GM18508 (cell line): ENCODE results near the gene INTS1.

Experiments
- ATAC-seq: cut with Tn5 transposase; IDR thresholded peaks from one replicate; pipeline ENCODE4 v1.9.1; 2021; ENCODE audit warnings: moderate number of reproducible peaks; ENCODE audit not compliant: insufficient read depth, unreplicated experiment

INTS1 gene

DNA sequence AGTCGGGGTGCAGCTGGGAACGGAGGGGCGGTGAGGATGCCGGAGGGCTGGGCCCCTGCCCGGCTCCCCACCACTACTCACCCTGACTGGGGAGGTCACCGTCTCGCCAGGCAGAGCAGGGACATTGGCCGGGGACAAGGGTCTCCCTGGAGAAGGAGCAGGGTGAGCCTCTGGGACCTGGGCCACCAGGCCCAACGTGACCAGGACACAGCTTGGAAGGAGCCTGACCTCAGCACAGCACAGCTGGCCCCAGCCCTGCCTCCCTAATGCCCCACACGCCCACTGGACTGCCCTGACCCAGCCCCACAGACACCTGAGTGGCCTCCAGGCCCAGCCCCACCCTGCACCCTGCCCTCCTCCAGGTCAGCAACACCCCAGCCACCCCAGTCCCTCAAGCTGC, 66.0 kb downstream of the INTS1 start:
- no peak for ATAC-seq

DNA sequence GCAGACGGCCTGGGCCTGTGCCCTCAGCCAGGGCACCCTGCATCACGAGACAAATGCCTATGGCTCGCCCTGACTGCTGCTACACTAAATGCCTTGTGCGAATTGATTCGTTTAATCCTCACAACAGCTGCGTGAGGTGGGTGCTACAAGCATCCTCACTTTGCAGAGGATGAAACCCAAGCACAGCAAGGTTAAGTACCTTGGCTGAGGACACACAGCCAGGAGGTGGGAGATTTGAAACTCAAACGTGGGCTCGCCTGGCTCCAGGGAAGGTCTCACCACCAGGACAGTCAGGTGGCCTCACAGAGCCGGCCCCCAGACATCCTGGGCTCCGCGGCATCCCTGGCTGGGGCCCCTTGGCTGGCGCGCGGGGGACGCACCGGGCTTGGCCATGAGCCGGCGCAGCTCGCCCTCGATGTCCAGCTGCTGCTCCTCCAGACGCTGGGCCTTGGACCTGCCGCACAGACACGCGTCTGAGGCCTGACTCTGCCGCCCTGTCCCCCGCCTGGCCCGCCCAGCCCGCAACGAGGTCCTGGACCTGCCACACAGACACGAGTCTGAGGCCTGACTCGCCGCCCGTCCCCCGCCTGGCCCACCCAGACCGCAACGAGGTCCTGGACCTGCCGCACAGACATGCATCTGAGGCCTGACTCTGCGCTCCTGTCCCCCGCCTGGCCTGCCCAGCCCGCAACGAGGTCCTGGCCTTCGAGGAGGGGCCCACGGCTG, 66.9 kb downstream of the INTS1 start:
- ATAC-seq, result no peak

DNA sequence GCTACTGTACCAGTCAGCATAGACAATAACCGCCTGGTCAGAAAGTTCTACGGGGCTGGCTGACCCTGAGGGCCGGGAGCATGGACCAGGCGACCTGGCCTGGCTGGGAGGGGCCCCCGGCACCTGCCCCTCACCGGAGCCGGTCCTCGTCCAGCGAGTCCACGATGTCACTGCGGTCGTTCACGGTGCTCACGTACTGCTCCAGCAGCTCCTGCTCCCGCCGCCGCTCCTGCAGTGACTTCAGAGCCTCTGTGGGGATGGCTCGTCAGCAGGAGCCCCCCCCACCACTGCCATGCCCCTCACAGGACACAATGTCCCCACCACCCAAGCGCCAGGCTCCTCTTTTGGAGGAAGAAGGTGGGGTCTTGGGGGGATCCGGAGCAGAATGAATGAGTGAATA, 67.6 kb downstream of the INTS1 start:
- no peak for ATAC-seq

DNA sequence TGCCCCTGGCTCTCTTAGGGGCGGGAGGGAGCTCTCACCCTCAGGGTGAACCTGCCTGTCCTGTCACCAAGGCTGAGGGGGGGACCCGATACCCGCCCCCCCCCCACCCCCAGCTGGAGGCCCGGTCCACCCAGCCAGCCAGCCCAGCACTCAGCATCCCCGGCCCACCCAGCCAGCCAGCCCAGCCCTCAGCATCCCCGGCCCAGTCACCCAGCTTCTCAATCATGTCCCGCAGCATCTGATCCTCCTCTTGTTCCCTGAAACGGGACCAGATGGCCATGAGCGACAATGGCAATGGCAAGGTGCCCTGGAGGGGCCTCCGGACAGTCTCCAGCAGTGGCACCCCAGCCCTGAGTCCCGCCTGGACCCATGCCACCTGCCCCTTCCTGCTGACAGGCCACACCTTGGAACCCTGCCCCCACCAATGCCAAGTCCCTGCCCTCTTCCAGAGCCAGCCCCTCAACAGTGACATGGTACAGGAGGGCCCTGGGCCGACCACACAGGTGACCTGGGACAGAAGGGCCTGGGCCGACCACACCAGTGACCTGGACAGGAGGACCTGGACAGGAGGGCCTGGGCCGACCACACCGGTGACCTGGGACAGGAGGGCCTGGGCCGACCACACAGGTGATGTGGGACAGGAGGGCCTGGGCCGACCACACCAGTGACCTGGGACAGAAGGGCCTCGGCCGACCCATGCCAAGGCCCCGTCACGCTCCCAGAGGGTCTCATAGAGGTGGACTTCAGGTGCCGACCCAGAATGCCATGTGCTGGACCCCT, 69.1 kb downstream of the INTS1 start:
- ATAC-seq, result no peak

DNA sequence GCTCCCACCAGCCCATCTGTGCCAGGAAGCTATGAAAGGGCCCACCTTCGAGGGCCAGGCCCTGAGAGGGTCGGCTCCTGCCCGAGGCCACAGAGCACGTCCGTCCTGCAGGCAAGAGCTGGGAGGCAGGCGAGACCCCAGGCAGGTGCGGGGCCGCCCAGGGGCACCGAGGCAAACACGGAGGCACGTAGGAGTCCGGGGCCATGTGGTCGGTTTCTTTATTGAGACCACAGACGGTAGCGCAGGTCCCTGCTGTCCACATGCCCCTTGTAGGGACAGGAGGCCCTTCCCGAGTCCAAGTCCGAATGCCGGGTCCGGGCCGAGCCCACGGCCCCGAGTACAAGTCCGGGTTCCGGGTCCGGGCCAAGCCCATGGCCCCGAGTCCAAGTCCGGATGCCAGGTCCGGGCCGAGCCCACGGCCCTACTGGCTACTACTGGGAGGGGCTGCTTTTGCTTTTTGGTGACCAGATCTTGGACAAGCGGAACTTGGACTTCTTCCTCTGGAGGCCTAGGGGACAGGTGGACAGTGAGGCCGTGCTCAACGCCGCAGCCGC, 69.9 kb downstream of the INTS1 start:
- no peak for ATAC-seq

DNA sequence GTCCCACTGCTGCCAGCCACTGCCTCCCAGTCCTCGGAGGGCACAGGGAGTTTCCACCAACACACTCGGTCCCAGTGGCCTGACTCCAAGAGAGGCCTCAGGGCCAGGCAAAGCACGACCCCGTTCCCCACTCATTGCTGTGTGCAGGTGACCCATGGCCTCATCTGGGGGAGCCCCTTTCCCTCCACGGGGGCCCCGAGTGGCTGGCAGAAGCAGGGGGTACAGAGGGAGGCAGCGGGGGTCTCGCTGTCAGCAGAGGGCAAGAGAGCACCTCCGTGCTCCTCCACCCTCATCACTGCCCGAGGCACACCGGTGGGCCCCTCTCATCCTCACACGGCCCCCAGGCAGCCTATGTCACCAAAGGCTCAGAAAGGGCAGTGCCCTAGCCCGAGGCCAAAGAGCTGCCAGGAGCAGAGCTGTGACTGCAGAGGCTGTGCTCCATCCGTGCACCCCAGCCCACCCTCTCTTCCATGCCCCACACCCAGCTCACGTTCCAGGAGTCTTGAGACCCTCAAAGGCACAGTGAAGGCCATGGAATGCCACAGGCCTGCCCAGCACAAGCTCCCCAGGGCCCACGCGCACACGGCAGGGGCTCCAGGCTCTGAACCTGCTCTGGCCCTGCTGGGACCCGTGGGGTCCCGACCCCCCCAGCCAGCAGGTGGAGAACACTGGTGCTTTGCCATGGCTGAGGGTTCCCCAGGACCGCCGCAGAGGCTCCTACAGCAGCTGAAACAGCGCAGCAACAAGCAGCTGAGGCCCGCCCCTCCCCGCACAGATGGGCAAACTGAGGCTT, 70.9 kb downstream of the INTS1 start:
- ATAC-seq, result no peak

DNA sequence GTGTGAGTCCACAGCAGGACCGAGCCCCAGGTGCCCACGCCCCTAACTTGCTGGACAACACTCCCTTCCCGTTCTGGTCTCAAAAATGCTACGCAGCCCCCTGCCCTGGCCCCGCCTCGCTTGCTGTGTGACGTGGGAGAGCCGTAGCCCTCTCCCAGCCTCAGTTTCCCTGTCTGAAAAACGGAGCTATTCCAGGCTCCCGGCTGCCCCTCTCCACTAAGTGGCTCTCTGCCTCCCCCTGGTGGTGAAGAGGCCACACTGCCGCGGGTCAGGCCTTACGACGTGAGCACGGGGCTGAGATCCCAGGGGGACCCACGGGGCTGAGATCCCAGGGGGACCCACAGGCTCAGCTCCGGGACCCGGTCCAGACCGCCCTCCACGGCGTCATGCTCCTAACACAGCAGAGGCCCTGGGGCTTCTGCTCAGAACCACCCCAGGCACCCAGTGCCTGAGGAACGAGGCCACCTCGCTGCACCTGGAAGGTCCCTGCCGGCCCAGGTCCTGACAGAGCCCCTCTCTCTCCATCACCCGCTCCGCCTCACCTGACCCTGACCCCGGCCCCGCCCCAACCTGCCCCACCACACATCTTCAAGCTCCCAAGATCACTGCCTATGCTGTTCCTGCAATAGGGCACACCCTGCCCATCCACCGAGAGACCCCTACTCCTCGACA, 71.6 kb downstream of the INTS1 start:
- ATAC-seq, result no peak

DNA sequence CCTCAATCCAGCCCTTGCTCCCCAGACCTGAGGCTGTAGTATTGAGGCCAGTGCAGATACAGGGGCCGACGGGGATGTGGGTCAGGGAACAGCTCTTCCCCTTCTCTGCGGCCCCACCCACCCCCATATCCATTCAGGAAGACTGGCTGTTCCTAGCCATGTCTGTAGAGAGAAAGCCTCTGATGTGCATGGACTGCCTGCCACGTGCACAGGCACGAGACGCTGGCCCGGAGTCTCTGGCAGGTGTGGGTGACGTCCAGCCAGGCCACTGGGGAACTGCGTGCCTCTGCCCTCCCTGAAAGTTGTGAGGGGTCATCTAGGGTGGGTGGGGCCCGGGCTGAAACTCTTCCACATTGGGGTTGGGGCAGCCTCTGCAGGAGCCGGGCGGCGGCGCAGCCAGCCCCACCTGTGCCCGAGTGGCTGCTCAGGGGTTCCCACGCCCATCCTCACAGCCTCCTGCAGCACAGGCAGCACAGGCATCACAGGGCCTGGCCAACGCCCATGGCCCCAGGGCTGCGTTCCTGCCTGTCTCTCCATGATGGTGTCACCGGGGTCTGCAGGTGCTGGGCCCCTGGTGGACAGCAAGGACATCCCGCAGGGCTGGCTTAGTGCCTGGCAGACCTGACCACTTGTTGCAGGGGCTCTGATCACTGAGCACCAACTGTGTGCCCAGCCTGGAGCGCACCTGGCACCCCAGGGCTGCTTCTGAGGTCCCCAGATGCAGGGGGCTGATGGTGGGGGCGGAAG, 72.4 kb downstream of the INTS1 start:
- ATAC-seq, result no peak

DNA sequence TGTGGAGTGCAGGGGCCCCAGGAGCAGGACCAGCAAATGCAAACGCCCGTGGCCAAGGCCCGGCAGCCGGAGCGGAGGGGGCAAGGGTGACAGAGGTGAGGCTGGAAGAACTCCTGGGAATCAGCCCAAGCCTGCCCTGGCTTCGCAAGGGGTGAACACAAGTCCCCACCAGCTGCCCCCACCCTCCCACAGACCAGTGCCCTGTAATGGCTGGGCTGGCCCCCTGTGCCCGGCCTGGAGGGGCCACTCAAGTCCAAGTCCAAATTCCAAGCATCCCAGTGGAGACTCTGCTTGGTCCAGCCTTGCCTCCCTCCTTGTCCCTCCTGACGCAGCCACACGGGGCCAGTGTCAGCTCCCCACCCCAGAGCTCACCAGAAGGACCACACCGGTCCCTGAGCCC, 73.0 kb downstream of the INTS1 start:
- ATAC-seq, result no peak

DNA sequence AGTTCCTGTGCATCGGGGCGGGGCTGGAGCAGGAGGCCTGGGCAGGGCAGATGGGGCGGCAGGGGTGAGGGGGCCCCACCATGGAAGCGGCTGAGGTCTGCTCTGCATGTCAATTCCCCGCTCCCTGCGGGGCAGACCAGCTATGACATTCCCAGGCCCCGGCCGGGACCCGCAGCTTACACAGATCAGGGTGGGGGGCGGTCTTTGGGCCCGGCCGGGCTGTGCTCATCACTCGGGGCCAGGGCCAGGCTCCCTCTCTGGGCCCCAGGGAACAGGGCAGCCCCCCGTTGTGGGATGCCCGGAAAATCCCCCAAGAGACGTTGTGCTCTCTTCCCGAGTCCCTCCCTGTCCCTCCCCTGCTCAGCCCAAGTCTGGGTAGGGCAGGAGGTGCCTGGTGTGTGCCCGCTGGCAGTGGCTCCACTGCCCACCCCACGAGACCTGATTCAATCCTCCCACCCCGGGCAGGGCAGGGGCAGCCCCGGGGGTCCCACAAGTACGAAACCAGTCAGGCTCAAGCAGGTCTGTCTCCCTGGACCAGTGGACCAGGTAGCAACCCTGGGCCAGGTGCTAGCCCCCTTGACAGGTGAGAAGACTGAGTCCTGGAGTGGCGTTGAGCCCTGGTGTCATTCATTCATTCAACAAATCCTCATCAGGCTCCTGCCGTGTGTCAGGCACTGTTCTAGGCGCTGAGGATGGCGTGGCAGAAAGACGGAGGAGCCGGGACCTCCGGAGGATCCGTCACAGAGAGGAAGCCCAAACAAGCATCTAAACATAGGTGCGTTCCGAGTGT, 73.9 kb downstream of the INTS1 start:
- ATAC-seq, result no peak

DNA sequence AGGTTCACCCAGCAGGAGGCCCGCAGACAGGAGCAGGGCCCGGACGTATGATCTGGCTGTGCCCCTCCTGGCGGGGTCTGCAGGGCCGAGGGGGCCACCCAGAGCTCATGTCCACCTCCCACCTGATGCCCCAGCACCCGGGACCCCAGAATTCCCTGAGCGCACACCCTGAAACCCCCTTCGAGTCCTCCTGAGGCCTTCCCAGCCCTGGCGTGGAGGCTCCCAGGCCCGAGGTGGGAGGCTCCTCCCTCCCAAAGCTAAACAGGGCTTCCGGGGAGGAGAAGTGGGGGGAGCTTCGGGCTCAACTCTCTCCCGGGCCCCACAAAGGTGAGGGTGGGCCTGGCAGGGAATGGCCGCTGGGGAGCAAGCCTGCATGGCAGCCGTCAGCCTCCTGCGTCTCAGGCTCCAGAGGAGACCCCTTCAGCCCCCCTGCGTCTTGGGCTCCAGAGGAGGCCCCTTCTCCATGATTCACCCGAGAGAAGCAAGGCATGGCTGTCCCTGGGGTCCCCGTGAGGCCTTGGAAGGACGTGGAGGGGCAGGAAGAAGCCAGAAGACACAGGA, 75.2 kb downstream of the INTS1 start:
- no peak for ATAC-seq

DNA sequence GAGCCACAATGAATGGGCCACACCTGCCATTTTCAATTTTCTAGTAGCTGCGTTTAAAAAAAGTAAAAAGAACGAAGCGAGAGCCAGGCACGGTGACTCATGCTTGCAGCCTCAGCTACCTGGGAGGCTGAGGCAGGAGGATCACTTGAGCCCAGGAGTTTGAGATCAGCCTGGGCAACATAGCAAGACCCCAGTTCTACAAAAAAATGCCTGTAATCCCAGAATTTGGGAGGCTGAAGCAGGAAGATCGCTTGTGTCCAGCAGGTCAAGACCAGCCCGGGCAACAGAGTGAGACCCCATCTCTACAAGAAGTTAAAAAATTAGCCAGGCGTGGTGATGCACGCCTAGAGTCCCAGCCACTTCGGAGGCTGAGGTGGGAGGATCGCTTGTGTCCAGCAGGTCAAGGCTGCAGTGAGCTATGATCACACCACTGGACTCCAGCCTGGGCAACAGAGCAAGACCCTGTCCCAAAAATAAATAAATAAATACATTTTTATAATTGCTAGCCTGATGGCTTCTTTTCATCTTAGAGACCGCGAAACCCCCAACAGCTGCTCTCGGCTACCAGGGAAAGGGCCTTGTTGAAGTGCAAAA, 77.0 kb downstream of the INTS1 start:
- ATAC-seq, result no peak

DNA sequence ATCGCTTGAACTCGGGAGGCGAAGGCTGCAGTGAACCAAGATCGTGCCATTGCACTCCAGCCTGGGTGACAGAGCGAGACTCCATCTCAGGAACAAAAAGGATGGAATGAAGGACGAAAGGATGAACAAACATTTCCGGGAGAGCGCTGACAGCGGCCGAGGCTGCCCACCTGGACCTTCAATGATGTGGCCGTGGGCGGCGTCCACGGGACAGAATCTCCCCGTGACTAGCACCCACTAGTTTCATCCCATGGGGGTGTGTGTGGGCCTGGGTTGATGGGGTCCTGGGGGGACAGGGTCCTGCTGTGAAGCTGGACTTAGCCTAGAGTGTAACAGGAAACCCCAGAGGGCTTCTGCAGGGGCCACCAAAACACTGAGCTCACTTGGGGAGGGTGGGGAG, 77.7 kb downstream of the INTS1 start:
- ATAC-seq, result no peak

DNA sequence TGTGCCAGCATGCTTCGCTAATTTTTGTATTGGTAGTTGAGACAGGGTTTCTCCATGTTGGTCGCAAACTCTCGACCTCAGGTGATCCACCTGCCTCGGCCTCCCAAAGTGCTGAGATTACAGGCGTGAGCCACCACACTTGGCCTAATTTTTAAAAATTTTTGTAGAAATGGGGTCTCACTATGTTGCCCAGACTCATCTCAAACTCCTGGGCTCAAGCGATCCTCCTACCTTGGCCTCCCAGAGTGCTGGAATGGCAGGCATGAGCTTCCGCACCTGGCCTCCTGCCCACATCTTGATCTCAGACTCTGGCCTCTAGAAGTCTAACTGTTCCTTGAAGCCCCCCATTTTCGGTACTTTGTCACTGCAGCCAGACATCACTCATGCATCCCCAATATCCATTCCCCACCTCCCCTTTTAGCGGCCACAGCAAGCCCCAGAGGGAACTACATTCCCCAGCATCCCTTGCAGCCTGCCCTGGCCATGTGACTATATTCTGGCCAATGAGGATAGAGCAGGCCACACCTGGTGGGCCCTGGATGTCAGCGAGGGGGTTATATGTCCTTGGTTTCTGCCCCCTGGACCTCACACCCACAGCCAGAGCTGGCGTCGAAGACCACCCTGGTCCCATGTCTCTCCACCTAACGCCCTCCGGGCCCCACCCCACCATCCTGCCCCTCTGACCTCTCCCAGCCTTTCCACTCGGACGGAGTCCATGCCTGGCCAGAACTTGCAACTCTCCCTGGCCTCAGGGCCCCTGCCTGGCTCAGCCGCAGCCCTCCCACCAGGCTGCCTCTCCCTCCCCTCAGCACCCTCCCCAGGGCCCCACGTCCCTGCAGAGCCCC, 78.7 kb downstream of the INTS1 start:
- no peak for ATAC-seq

DNA sequence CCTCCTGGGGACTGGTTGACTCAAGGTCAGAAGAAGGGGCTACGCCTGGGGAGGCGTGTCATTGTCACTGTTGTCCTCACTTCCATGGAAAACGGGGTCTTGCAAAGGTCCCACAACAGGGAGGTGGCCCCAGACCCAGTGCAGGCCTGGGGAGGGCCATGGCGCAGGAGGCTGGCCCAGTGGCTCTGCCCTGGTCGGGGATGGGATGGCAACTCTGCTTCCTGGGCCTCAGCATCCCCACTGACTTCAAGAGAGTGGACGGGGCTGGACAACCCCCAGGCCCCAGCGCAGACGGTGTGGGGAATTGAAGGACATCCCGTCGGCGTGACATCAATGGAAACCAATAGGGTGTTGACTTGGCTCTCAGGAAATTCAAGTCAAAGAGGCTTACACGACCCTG, 80.1 kb downstream of the INTS1 start:
- ATAC-seq, result no peak

DNA sequence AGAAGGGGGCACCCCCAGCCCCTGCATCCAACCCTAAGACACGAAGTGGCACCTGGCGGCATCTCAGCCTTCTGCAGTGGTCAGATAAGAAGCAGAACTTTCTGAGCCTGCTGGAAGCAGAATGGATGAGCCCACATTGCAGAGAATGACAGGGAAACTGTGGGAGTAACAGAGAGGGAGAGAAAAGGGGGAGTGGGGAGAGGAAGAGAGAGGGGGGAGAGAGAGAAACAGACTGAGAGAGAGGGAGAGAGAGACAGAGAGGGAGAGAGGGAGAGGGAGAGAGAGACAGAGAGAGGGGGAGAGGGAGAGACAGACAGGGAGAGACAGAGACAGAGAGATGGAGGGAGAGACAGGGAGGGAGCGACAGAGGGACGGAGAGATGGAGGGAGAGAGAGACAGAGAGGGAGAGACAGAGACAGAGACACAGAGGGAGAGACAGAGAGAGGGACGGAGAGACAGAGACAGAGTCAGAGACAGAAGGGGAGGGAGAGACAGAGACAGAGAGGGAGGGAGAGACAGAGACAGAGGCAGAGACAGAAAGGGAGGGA, 80.9 kb downstream of the INTS1 start:
- no peak for ATAC-seq
